C4-2B (cell line): Measurements from ENCODE around the gene CADPS2.
A peak's percentile ranks its signal among the peaks of the same experiment; 100 is the strongest.

Source experiments
- H3K27ac ChIP-seq: fragments of 450-650 bp; 2 replicates; pipeline ENCODE4 v1.5.1; 2017
- ZFX ChIP-seq: fragments of 450-650 bp; IDR thresholded peaks from 2 replicates; pipeline ENCODE4 v1.6.1; 2017
- TF ChIP-seq, protein P1 (sequence below): fragments of 450-650 bp; conservative IDR thresholded peaks from 2 replicates; pipeline ENCODE4 v1.5.1; 2017; ENCODE audit warnings: mild to moderate bottlenecking

The CADPS2 gene

DNA sequence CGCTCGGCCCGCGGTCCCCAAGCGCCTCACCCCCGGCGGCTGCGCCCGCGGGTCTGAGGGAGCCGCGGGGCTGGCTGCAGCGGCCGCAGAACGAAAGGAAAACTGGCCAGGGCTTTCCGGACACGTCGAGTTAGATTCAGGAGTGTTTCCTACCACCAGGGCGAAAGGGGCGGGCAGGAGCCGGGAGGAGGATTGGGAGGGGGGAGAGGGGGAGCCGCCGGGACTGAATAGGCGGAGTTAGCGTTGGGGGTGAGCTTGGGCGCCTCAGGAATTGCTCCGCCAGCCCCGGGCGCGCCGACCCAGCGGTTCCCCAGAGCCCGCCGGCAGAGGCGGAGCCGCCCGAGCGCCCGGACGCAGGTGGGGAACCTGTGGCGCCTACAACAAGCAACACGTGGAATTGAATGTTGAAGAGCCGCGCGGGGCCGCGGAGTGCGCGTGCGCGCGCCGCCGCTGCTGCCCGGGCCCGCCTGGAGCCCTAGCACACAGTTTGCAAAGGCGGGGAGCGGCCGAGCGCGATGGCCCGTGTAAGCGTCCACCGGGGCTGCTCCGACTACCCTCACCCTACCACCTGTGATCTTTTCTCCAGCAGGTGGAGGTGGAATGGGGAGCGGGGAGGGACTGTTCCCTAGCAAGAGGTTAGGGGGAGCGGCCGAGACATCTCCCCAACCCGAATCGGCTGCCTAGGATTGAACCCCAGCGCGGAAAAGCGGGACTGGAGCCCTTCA, at the start of gene CADPS2:
TSS of gene CADPS2 (minus strand) at position 104 of the 725 bp plus-strand sequence. CDS start 123 bp downstream, outside the sequence.
- TF ChIP-seq ZFX = no peak
- TF ChIP-seq, protein P1, sequence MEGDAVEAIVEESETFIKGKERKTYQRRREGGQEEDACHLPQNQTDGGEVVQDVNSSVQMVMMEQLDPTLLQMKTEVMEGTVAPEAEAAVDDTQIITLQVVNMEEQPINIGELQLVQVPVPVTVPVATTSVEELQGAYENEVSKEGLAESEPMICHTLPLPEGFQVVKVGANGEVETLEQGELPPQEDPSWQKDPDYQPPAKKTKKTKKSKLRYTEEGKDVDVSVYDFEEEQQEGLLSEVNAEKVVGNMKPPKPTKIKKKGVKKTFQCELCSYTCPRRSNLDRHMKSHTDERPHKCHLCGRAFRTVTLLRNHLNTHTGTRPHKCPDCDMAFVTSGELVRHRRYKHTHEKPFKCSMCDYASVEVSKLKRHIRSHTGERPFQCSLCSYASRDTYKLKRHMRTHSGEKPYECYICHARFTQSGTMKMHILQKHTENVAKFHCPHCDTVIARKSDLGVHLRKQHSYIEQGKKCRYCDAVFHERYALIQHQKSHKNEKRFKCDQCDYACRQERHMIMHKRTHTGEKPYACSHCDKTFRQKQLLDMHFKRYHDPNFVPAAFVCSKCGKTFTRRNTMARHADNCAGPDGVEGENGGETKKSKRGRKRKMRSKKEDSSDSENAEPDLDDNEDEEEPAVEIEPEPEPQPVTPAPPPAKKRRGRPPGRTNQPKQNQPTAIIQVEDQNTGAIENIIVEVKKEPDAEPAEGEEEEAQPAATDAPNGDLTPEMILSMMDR = no peak
- H3K27ac ChIP-seq = peak within 1 kb of the TSS; percentile 77

DNA sequence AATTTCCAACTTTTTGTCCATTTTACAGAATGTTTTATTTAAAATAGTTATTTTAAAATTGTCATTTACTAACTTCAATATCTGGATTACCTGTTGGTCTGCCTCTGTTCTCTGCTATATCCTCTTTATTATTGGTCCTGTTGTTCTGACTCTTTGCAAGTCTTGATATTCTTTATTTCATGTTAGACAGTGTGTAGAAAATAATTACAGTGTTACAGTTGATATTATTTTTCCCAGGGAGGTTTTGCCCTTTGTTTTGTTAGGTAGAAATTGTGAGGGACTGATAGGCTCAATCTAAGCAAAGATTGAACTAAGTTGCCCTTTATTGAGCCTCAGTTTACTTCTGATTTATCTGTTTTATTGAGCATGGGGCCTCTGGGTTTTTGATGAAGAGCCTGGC, 49.4 kb upstream of the CADPS2 start:
- TF ChIP-seq, protein P1 = no peak
- no peak for TF ChIP-seq ZFX
- H3K27ac ChIP-seq = no peak overlapping the region

DNA sequence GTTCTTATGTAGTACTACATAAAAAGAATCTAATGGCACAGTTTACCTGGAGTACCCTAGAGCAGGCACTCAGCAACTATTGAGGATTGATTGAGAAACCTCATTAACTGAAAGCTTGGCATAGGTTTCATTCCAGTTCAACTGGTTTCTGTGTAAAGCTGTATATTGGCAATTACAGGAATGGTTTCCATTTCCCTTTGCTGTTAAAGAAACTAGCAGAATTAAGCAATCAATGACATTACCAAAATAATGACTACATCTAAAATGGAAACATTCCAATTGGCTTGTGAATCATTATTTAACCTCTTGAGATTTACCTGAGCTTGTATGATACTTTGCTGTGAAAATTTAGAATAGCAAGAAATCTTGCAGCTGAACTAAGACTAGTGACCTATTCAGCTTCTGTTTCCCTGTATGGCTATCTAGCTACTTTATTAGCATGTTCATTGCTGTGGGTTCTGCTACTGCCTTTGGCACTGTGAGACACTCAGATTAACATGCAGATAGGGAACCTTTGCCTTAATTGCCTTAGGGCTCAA, 33.5 kb upstream of the CADPS2 start:
- TF ChIP-seq, protein P1 = no peak
- TF ChIP-seq ZFX = no peak
- no peak overlapping the region for H3K27ac ChIP-seq

DNA sequence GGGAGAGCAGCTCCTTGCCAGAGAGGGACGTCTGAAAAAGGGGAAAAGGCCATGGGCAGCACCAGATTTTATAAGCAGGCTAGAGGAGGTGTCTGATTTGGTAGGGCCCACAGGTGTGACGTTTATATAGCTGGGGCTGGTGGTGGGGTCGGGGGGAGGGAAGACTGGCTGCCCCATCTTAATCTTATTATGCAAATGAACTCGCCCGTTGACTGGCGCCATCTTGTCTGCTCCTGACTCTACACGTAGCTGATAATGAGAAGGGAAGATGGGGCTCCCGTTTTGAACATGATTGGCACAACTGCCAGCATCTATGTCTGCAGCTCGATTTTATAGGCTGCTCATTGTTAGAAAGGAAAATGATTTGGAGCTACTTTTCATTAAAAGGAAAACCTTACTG, 28.6 kb upstream of the CADPS2 start:
- H3K27ac ChIP-seq = no peak overlapping the region
- TF ChIP-seq ZFX = no peak
- TF ChIP-seq, protein P1 = no peak

DNA sequence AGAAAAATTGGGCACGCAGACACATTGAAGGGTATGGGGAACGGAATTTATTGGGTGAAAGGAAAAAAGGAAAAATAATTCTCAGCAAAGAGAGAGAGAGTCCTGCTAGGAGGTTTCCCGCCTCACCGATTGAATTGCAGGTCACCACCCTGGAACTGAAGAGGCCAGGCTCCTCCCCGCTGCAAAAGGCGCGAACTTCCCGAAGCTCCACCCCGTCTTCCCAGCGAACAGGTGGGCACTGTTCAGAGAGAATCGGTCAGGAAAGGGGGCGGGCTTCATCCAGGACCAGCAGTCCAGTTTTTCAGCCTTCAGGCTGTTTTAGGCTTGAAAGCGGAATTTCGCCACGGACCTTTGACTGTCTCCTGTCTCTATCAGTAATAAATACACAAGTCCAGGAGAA, 27.3 kb upstream of the CADPS2 start:
- H3K27ac ChIP-seq = no peak overlapping the region
- TF ChIP-seq ZFX = no peak
- TF ChIP-seq, protein P1 = no peak

DNA sequence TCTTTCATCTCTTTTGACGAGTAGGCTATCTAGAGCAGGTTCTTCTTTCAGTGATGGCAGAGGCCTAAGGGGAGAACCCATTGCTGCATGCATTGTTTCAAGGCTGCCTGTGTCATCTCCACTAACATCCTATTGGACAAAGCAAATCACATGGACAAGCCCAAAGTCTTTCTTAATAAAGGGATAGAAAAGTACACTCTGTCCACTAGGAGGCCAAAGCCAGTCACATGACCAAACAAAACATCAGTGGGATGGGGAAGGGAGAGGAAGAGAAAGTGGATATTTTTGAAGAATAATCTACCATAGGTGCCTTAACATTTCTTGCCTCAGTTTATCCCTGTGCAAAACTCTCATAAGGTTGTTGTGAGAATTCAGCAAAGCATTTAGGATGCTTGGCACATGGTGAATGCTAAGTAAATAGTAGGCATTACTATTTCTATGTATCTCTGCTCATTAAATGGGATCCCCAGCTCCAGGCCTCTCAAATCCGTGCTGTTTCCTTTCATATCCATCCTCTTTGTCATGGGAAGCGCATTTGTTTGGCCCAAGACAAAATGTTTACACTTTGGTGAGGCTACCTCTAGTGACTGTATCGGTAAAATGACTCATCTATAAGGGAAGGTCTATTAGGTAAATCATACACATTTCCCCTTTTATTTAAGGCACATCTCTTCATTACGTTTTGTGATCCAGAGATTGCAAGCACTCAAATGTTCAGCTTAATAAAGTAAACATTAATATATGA, 16.7 kb upstream of the CADPS2 start:
- TF ChIP-seq ZFX = no peak
- TF ChIP-seq, protein P1 = peak; percentile 39
- no peak overlapping the region for H3K27ac ChIP-seq

DNA sequence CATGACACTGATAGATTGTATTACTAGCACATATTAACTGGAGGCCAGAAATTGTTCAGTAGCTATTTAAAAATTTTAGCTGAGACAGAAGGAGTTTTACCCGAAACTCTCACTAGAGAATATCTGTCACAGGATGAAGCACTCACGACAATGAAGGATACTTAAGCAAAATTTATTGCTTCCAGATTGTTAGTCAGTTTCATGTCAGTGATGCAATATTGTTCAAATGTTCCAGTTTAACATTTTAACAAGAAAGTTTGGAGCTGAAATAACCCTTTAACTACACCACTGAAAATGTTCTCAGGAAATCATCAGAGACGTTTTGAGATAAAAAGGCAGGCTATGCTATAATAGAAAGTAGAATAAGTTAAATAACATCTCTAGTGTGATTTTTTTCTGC, 15.0 kb upstream of the CADPS2 start:
- H3K27ac ChIP-seq = no peak overlapping the region
- TF ChIP-seq ZFX = no peak
- TF ChIP-seq, protein P1 = no peak
